Esophagus muscularis mucosa (tissue), 3 donors: Measurements from ENCODE around the gene TRPM3.

Experiments used
- CTCF ChIP-seq, 3 experiments: fragments of 200-600 bp in 2 of 3; fragments of 450-650 bp in 1 of 3; sonication (generic) in 2 of 3; IDR thresholded peaks; one replicate each; pipeline ENCODE4 v1.5.1; 2017 to 2019; ENCODE audit warnings: antibody characterized with exemption in 3 of 3, mild to moderate bottlenecking in 2 of 3, moderate library complexity in 1 of 3
- POLR2A ChIP-seq: fragments of 450-650 bp; IDR thresholded peaks from one replicate; pipeline ENCODE4 v1.6.1; 2017; ENCODE audit warnings: antibody characterized with exemption, moderate library complexity, mild to moderate bottlenecking, low read depth
- POLR2AphosphoS5 ChIP-seq, 2 donors: sonication (generic); formaldehyde crosslinking; IDR thresholded peaks; one replicate each; pipeline ENCODE4 v1.6.1; 2017; ENCODE audit warnings: antibody characterized with exemption in 2 of 2

GRCh38 chr9:70480405-70480980 is 640.9 kb downstream of the TRPM3 start:
- TF ChIP-seq POLR2A (peak; percentile 36), CTCF (IDR thresholded peaks at IDR 0.05) (no peak), POLR2AphosphoS5 (IDR thresholded peaks at IDR 0.05) (peak in 1 of 2 donors; percentile 100)
